SK-N-SH treated with all-trans-retinoic acid at 6 μM for 48 hours (cell line): ENCODE measurements around the gene TMEM254.
"Not testable (repeated sequence)": the region's sequence is repeated elsewhere in the genome, so short reads cannot be mapped to it uniquely, and the experiment has no call there.

Experiments
- BACH2 ChIP-seq: fragments of 250-450 bp; sonication (Bioruptor Pico); IDR thresholded peaks from 2 replicates; pipeline ENCODE4 v1.9.0; 2021; ENCODE audit warnings: mild to moderate bottlenecking, borderline replicate concordance
- PATZ1 ChIP-seq: fragments of 250-450 bp; sonication (Bioruptor Pico); IDR thresholded peaks from 2 replicates; pipeline ENCODE4 v1.8.0; 2020; ENCODE audit warnings: mild to moderate bottlenecking, moderate library complexity, borderline replicate concordance
- POU6F1 ChIP-seq: fragments of 250-450 bp; sonication (Bioruptor Pico); IDR thresholded peaks from 2 replicates; pipeline ENCODE4 v1.8.0; 2021; ENCODE audit warnings: low read depth, mild to moderate bottlenecking, moderate library complexity, borderline replicate concordance
- PPARA ChIP-seq: fragments of 250-450 bp; sonication (Bioruptor Pico); IDR thresholded peaks from 2 replicates; pipeline ENCODE4 v1.5.0; 2020; ENCODE audit warnings: mild to moderate bottlenecking, borderline replicate concordance
- RARB ChIP-seq: fragments of 250-450 bp; sonication (Bioruptor Pico); IDR thresholded peaks from 2 replicates; pipeline ENCODE4 v1.8.0; 2021; ENCODE audit warnings: mild to moderate bottlenecking, moderate library complexity
- SNAI2 ChIP-seq: fragments of 250-450 bp; sonication (Bioruptor Pico); IDR thresholded peaks from 2 replicates; pipeline ENCODE4 v1.5.0; 2020; ENCODE audit warnings: mild to moderate bottlenecking, moderate library complexity
- ZFP3 ChIP-seq: fragments of 250-450 bp; sonication (Bioruptor Pico); IDR thresholded peaks from 2 replicates; pipeline ENCODE4 v1.5.0; 2020; ENCODE audit warnings: mild to moderate bottlenecking, moderate library complexity
- TF ChIP-seq, protein P1 (sequence below): fragments of 250-450 bp; sonication (Bioruptor Pico); IDR thresholded peaks from 2 replicates; pipeline ENCODE4 v1.5.1; 2021; ENCODE audit warnings: mild to moderate bottlenecking, moderate library complexity

DNA sequence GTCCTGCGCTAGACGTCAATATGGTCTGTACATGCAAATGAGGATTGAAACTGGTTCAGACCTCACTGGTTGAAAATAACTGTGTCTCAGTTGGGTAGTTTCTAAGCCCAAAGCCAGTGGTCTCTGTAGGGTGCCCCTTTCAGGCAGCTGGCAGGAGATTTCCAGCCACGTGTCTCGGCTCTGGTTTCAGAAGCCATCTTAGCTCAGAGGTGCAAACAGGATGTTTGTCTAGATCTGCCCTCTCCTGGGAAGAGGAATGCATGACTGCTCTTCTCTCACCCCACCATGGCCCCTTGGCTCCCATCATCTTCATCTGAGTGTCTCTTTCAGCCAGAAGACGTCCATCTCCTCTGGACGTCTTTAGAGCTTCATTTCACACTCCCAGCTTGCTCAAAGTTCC, 33.5 kb upstream of the TMEM254 start:
- TF ChIP-seq ZFP3, SNAI2, PATZ1, RARB, POU6F1, BACH2, PPARA (CRISPR knock-in tag): not testable (repeated sequence)
- TF ChIP-seq, protein P1, sequence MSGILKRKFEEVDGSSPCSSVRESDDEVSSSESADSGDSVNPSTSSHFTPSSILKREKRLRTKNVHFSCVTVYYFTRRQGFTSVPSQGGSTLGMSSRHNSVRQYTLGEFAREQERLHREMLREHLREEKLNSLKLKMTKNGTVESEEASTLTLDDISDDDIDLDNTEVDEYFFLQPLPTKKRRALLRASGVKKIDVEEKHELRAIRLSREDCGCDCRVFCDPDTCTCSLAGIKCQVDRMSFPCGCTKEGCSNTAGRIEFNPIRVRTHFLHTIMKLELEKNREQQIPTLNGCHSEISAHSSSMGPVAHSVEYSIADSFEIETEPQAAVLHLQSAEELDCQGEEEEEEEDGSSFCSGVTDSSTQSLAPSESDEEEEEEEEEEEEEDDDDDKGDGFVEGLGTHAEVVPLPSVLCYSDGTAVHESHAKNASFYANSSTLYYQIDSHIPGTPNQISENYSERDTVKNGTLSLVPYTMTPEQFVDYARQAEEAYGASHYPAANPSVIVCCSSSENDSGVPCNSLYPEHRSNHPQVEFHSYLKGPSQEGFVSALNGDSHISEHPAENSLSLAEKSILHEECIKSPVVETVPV (CRISPR knock-in tag): not testable (repeated sequence)
